ENCODE results near the gene SEM1.
"Not testable (repeated sequence)": the region's sequence is repeated elsewhere in the genome, so short reads cannot be mapped to it uniquely, and the experiment has no call there.

SEM1 gene

DNA sequence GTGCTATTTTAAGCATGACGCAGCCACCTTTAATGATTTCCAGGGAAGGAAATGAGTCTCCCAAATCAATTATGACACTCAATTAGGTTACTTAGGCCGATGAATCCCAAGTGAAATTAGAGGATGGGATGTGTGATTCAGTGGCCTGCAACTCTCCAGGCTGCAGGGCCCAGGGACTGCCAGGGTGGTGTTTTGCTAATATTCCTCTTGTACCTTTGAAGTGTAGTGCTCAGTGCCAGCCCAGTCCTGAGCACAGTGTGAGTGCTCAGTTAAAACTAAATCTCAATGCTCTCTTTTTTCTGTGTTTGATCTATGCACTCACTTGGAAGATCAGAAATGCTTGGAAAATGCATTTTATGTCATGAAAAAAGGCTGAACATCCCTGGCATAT lies 51.6 kb downstream of the SEM1 start:
- no peak for DNase-seq

DNA sequence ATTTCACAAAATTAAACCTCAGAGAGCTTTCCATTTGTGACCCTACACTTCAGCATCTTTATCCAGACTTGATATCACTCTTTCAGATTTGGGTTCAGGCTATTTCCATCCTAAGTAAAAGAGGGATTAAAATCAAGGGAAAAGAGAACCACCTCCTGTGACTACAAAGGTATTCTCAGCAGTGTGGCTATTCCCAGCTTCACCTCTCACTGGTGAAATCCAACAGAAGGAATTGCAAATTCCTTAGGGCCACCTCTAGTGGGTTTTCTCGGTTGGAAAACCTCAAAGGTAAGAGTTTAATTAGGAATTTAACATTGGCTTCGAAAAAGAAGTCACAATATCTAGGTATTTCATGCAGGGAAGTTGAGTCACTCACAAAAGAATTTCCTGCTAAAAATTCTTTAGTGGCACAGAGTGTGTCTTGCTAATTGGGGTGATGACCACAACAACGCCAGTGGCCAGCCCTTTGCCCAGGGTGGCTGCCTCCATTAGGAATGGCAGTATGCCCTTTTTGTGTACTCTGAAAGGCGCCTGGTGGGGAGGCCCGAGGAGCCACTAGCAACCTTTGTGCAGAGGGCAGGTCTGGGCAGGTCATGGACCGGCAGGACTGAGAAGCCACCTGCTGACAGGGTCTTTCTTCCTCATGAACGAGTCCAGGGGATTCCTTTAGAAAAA lies 52.2 kb downstream of the SEM1 start:
- DNase-seq = no peak

DNA sequence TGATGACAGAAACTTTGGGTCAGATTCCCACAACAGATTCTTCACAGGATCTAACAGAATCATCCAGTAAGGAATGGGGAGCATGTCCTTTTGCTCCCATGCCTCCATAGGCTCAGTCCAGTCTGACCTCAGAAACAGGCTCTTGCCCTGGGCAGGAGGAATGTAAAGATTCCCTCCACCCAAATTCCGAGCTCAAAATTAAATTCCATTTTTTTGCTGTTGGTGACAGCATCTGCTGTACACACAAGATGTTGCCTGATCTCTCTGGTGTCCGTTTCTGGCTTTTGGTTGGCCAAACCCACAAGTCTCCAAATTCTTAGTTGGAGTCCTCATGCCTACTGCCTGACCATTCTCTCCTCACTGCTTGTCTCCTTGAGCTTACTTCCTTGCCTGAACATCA lies 53.7 kb downstream of the SEM1 start:
- DNase-seq = no peak

DNA sequence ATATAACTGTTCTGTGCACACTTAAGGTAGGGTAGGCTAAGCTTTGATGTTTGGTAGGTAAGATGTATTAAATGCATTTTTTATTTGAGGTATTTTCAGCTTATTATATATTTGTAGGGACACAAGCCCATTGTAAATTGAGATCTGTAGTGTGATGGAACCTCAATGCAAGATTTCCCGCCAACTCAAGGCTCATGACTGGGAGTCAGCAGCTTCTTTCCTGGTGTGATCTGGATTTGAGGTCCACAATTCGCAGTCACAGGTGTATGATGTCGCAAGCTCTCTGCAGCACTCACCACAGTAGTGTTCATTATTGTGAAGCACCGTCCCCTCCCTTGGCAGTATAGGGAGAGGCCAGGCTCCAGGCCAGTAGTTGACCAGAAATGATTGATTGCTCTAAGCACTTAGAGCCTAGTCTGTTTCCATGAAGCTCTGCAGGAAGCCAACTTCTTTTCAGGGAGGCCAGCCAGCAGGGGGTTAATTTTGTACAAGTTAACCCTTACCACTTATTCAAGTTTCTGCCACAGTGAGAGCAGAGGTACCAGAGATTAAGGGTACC lies 54.9 kb downstream of the SEM1 start:
- no peak for DNase-seq

DNA sequence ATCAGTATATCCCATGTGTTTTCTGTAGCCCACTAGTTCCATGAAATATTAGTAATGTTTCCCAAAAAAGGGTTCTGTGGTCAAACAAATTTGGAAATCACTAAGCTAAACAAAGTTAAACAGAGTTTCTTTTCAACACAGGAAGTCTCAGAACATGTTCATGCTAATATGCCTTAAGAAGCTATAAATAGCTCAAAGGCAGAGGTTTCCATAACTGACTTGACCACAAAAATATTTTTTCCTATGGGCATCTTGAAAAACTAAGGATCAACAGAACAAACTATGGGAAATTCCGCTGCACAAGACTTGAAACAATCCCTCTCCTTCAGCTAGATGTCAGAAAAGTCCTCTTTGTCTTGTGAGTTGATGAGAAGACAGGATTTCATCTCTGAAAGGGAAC lies 59.7 kb downstream of the SEM1 start:
- DNase-seq = no peak

DNA sequence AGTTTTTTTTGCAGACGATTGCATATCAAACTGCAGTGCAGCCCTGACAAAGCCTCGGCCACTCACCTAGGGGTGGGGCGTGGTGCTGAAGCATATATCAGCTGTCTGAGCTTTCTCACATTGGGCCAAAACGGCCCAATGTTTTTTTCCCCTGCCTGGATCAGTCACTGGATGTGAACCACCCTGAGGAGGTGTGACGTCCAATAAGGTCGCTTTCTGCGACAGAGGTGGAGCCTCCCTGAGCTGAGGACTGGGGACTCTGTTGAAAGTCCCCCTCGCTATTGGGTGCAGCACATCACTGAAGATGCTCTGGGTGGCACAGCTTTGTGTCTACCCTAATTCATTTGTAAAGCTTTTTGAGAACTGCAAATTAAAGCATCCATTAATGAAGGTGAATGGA lies 60.9 kb downstream of the SEM1 start:
- no peak for DNase-seq

DNA sequence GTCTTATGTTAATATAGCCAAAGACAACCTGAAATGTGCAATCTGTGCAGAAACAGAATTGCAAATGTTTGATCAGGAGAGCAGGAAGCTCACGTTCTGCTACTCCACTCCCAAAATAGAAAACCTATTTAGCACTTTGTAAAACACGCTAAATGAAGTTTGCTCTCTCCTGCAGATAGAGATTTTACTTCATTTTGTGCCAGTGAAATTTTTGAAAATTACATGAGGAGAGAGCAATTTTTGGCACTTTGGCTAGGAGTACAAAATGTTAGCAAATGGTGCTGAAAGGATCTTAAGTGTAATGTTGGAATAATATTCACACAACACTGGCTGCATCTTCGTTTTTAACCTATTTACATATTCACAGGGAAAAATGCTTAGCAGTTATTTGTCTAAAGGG lies 61.9 kb downstream of the SEM1 start:
- DNase-seq = no peak

DNA sequence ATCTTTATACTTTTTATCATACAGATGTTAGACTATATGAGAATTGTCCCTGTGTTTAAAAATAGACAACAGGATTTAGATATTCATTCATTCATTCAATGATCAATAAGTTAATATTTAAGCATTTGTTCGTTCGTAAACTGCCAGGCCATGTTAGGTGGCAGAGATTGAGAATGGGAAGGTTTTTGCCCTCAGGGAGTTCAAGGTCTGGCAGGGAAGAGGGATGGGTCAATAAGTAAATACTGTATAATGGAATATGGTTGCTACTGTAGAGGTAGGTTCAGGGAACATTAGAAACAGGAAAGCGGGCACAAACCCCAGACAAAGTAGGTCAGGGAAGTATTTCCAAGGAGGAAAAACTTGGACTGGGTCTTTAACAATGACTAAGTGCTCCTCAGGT lies 64.6 kb downstream of the SEM1 start:
- no peak for DNase-seq

DNA sequence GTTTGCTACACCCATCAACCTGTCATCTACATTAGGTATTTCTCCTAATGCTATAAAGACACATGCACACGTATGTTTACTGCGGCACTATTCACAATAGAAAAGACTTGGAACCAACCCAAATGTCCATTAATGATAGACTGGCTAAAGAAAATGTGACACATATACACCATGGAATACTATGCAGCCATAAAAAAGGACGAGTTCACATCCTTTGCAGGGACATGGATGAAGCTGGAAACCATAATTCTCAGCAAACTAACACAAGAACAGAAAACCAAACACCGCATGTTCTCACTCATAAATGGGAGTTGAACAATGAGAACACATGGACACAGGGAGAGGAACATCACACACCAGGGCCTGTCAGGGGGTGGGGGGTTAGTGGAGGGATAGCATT lies 66.2 kb downstream of the SEM1 start:
- DNase-seq = not testable (repeated sequence)

DNA sequence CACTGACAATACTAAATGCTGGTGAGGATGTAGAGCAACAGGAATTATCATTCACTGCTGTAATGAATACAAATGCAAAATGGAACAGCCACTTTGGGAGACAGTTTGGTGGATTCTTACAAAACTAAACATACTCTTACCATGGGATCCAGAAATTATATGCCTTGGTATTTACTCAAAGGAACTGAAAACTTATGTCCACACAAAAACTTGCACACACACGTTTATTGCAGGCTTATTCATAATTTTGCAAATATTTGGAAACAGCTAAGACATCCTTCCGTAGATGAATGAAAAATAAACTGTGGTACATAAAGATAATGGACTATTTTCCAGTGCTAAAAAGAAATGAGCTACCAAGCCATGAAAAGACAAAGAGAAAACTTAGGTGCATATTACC lies 69.6 kb downstream of the SEM1 start:
- DNase-seq = no peak
